MM.1S (cell line): ENCODE results near the gene COL6A5.

Source experiments
- DNase-seq: peaks from one replicate; pipeline ENCODE4 v3.0.0-alpha.2; 2015
- H2AFZ ChIP-seq: fragments of 300-600 bp; sonication (generic); 2 replicates; pipeline ENCODE4 v1.6.0; 2016; ENCODE audit warnings: antibody characterized with exemption, low read length
- H3F3A ChIP-seq: fragments of 300-600 bp; sonication (generic); 2 replicates; pipeline ENCODE4 v1.6.1; 2016; ENCODE audit warnings: mild to moderate bottlenecking, antibody characterized with exemption, low read length, moderate library complexity, mixed read lengths; ENCODE audit not compliant: insufficient read depth
- H3K27ac ChIP-seq: fragments of 300-600 bp; sonication (generic); 2 replicates; pipeline ENCODE4 v1.5.1; 2016; ENCODE audit warnings: mild to moderate bottlenecking, low read length
- H3K27me3 ChIP-seq: fragments of 300-600 bp; sonication (generic); replicated peaks from 2 replicates; pipeline ENCODE4 v1.6.0; 2016; ENCODE audit warnings: low read length; ENCODE audit not compliant: insufficient read depth
- H3K36me3 ChIP-seq: fragments of 300-600 bp; sonication (generic); replicated peaks from 2 replicates; pipeline ENCODE4 v1.6.1; 2016; ENCODE audit warnings: mild to moderate bottlenecking, low read length, mixed read lengths; ENCODE audit not compliant: insufficient read depth
- H3K4me1 ChIP-seq: fragments of 300-600 bp; sonication (generic); 2 replicates; pipeline ENCODE4 v1.6.1; 2016; ENCODE audit warnings: low read length, mixed read lengths
- H3K4me2 ChIP-seq: fragments of 300-600 bp; sonication (generic); 2 replicates; pipeline ENCODE4 v1.6.0; 2016; ENCODE audit warnings: low read depth, low read length
- H3K4me3 ChIP-seq: fragments of 300-600 bp; sonication (generic); 2 replicates; pipeline ENCODE4 v1.5.1; 2016; ENCODE audit warnings: low read length, mixed read lengths
- H3K79me2 ChIP-seq: fragments of 300-600 bp; sonication (generic); 2 replicates; pipeline ENCODE4 v1.6.1; 2016; ENCODE audit warnings: mixed run types, low read length, mixed read lengths
- H3K9ac ChIP-seq: fragments of 300-600 bp; sonication (generic); 2 replicates; pipeline ENCODE4 v1.6.1; 2016; ENCODE audit warnings: low read length, mixed read lengths
- H3K9me2 ChIP-seq: fragments of 300-600 bp; sonication (generic); replicated peaks from 2 replicates; pipeline ENCODE4 v1.6.1; 2016; ENCODE audit warnings: mild to moderate bottlenecking, low read length, mixed read lengths; ENCODE audit not compliant: insufficient read depth
- H3K9me3 ChIP-seq: fragments of 300-600 bp; sonication (generic); replicated peaks from 2 replicates; pipeline ENCODE4 v1.6.1; 2016; ENCODE audit warnings: mild to moderate bottlenecking, low read length, mixed read lengths; ENCODE audit not compliant: insufficient read depth
- H4K20me1 ChIP-seq: fragments of 300-600 bp; sonication (generic); 2 replicates; pipeline ENCODE4 v1.6.1; 2016; ENCODE audit warnings: mild to moderate bottlenecking, low read length, moderate library complexity, mixed read lengths; ENCODE audit not compliant: insufficient read depth
- EZH2 ChIP-seq: fragments of 300-600 bp; sonication (generic); optimal IDR thresholded peaks from 2 replicates; pipeline ENCODE3; 2017; ENCODE audit warnings: low read depth, mild to moderate bottlenecking, antibody characterized with exemption, low read length, mixed read lengths
- EZH2phosphoT487 ChIP-seq: fragments of 300-600 bp; sonication (generic); IDR thresholded peaks from 2 replicates; pipeline ENCODE4 v1.6.1; 2018; ENCODE audit warnings: antibody characterized with exemption, low read length
- TF ChIP-seq, protein P1 (sequence below): fragments of 300-600 bp; sonication (generic); IDR thresholded peaks from 2 replicates; pipeline ENCODE4 v1.5.1; 2016; ENCODE audit warnings: antibody characterized with exemption, low read length, mixed read lengths

The COL6A5 gene

DNA sequence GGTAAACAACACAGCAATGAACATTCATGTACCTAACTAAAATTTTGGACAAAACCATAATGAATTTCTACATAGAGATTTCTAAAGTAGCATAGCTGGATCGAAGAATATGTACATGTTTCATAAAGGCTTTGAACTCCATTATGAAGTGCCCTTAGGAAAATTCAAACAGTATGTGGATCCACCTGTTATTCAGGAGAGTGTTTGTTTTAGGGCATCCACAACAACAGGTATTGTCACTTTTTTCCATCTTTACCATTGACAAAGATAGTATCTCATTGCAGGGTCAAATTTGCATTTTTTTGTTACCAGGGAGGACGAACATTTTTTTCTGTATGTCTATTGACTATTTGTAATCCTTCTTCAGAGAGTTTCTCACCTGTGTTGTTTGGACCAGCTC lies 75.0 kb downstream of the COL6A5 start:
- H3K9me2 ChIP-seq: no peaks in the 10 kb centered on the region
- H3K9me3 ChIP-seq: no peaks in the 10 kb centered on the region
- H3K27me3 ChIP-seq: no peaks in the 10 kb centered on the region
- no peak for DNase-seq
- no peak overlapping the region for H3K27ac ChIP-seq
- no peaks in the 10 kb centered on the region for H3K79me2 ChIP-seq
- no peaks in the 10 kb centered on the region for H3K4me1 ChIP-seq
- H4K20me1 ChIP-seq: no peaks in the 10 kb centered on the region
- no peak overlapping the region for H2AFZ ChIP-seq
- H3K36me3 ChIP-seq: no peaks in the 10 kb centered on the region
- no peak overlapping the region for H3K4me3 ChIP-seq
- no peak overlapping the region for H3K4me2 ChIP-seq
- no peaks in the 10 kb centered on the region for H3F3A ChIP-seq
- H3K9ac ChIP-seq: no peak overlapping the region
- TF ChIP-seq, protein P1, sequence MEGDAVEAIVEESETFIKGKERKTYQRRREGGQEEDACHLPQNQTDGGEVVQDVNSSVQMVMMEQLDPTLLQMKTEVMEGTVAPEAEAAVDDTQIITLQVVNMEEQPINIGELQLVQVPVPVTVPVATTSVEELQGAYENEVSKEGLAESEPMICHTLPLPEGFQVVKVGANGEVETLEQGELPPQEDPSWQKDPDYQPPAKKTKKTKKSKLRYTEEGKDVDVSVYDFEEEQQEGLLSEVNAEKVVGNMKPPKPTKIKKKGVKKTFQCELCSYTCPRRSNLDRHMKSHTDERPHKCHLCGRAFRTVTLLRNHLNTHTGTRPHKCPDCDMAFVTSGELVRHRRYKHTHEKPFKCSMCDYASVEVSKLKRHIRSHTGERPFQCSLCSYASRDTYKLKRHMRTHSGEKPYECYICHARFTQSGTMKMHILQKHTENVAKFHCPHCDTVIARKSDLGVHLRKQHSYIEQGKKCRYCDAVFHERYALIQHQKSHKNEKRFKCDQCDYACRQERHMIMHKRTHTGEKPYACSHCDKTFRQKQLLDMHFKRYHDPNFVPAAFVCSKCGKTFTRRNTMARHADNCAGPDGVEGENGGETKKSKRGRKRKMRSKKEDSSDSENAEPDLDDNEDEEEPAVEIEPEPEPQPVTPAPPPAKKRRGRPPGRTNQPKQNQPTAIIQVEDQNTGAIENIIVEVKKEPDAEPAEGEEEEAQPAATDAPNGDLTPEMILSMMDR: no peak
- TF ChIP-seq EZH2phosphoT487 (no peak), EZH2 (no peak)

GRCh38 chr3:130423064-130423463 lies 77.6 kb downstream of the COL6A5 start:
- Histone ChIP-seq H3K9me3 (no peaks in the 10 kb centered on the region), H3K27ac (no peak overlapping the region), H3K4me3 (no peak overlapping the region), H2AFZ (no peak overlapping the region), H3F3A (no peaks in the 10 kb centered on the region), H3K4me2 (no peak overlapping the region), H3K27me3 (no peaks in the 10 kb centered on the region), H3K9ac (no peak overlapping the region), H3K9me2 (no peaks in the 10 kb centered on the region), H4K20me1 (no peaks in the 10 kb centered on the region), H3K4me1 (no peaks in the 10 kb centered on the region), H3K79me2 (no peaks in the 10 kb centered on the region), H3K36me3 (no peaks in the 10 kb centered on the region)
- TF ChIP-seq EZH2phosphoT487: no peak
- no peak for TF ChIP-seq EZH2
- TF ChIP-seq, protein P1: no peak
- no peak for DNase-seq

DNA sequence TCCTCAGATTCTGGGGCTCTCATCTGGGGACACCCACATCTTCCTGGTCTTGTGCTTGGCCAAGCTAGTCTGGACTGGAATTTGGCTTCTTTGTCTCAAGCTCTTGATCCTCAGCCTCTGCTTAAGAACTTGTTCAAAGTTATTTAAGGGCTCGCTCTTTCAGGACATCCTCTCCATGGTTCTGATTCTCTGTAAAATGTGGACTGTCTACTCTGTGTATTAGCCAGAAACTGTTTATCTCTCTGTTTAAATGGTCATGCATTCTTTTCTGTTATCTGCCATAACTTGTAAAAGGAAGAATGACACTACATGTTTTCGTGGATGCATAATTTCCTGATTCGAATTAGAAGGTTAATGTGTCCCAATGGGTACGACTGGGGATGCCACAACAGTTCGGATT lies 79.4 kb downstream of the COL6A5 start:
- H4K20me1 ChIP-seq: no peaks in the 10 kb centered on the region
- H3K79me2 ChIP-seq: no peaks in the 10 kb centered on the region
- no peak overlapping the region for H3K27ac ChIP-seq
- no peaks in the 10 kb centered on the region for H3F3A ChIP-seq
- TF ChIP-seq EZH2phosphoT487 (no peak), EZH2 (no peak)
- TF ChIP-seq, protein P1: no peak
- no peaks in the 10 kb centered on the region for H3K9me3 ChIP-seq
- DNase-seq: no peak
- H3K36me3 ChIP-seq: no peaks in the 10 kb centered on the region
- no peak overlapping the region for H3K9ac ChIP-seq
- H3K27me3 ChIP-seq: no peaks in the 10 kb centered on the region
- no peak overlapping the region for H3K4me3 ChIP-seq
- H3K9me2 ChIP-seq: no peaks in the 10 kb centered on the region
- no peak overlapping the region for H2AFZ ChIP-seq
- H3K4me2 ChIP-seq: no peak overlapping the region
- H3K4me1 ChIP-seq: peaks cover 10% of the 10 kb centered on the region; the same call in 1 of the 2 replicates

GRCh38 chr3:130425484-130425883 lies 80.0 kb downstream of the COL6A5 start:
- Histone ChIP-seq H3K27me3 (no peaks in the 10 kb centered on the region), H3K79me2 (no peaks in the 10 kb centered on the region)

More at GRCh38 chr3:130425484-130425883, 80.0 kb downstream of the COL6A5 start:
- Histone ChIP-seq H3K27ac (no peak overlapping the region), H2AFZ (no peak overlapping the region), H3K9me3 (no peaks in the 10 kb centered on the region), H3K4me1 (peaks cover 12% of the 10 kb centered on the region; the same call in 1 of the 2 replicates), H3K9ac (no peak overlapping the region), H3K36me3 (no peaks in the 10 kb centered on the region), H3K4me2 (no peak overlapping the region), H3F3A (no peaks in the 10 kb centered on the region), H3K9me2 (no peaks in the 10 kb centered on the region), H3K4me3 (no peak overlapping the region), H4K20me1 (no peaks in the 10 kb centered on the region)
- no peak for TF ChIP-seq EZH2phosphoT487
- no peak for TF ChIP-seq EZH2
- TF ChIP-seq, protein P1: no peak
- no peak for DNase-seq
